ENCODE data around the gene ANKRD12.

GRCh38 chr18:9175115-9175514, 38.5 kb downstream of the ANKRD12 start:
- TF ChIP-seq CTCF (IDR thresholded peaks at IDR 0.05) = no peak
- TF ChIP-seq POLR2A (IDR thresholded peaks at IDR 0.05) = no peak
